Measurements from ENCODE around the gene TRMT11.

DNA sequence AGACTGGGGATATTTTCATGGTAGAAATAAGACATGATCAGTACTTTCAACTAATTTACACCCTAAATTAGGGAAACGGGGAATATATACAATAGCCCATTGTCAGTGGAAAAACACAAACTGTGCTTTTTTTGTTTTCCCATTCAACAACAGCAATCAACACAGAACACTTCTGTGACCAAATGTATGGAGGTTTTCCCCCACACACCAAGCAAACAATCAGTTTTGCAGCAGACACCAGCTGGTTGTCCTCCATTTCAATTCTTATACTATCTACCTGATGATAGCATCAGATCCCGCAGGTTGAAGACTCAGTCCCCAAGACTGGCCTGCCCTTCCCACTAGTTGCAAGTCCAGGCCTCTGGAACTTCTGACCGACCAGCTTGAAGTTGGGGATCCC is 25.2 kb upstream of the TRMT11 start:
- TF ChIP-seq, protein P1, sequence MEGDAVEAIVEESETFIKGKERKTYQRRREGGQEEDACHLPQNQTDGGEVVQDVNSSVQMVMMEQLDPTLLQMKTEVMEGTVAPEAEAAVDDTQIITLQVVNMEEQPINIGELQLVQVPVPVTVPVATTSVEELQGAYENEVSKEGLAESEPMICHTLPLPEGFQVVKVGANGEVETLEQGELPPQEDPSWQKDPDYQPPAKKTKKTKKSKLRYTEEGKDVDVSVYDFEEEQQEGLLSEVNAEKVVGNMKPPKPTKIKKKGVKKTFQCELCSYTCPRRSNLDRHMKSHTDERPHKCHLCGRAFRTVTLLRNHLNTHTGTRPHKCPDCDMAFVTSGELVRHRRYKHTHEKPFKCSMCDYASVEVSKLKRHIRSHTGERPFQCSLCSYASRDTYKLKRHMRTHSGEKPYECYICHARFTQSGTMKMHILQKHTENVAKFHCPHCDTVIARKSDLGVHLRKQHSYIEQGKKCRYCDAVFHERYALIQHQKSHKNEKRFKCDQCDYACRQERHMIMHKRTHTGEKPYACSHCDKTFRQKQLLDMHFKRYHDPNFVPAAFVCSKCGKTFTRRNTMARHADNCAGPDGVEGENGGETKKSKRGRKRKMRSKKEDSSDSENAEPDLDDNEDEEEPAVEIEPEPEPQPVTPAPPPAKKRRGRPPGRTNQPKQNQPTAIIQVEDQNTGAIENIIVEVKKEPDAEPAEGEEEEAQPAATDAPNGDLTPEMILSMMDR (IDR thresholded peaks at IDR 0.05; ENCODE audit: insufficient read depth, low read length), result no peak
- TF ChIP-seq, protein P2, sequence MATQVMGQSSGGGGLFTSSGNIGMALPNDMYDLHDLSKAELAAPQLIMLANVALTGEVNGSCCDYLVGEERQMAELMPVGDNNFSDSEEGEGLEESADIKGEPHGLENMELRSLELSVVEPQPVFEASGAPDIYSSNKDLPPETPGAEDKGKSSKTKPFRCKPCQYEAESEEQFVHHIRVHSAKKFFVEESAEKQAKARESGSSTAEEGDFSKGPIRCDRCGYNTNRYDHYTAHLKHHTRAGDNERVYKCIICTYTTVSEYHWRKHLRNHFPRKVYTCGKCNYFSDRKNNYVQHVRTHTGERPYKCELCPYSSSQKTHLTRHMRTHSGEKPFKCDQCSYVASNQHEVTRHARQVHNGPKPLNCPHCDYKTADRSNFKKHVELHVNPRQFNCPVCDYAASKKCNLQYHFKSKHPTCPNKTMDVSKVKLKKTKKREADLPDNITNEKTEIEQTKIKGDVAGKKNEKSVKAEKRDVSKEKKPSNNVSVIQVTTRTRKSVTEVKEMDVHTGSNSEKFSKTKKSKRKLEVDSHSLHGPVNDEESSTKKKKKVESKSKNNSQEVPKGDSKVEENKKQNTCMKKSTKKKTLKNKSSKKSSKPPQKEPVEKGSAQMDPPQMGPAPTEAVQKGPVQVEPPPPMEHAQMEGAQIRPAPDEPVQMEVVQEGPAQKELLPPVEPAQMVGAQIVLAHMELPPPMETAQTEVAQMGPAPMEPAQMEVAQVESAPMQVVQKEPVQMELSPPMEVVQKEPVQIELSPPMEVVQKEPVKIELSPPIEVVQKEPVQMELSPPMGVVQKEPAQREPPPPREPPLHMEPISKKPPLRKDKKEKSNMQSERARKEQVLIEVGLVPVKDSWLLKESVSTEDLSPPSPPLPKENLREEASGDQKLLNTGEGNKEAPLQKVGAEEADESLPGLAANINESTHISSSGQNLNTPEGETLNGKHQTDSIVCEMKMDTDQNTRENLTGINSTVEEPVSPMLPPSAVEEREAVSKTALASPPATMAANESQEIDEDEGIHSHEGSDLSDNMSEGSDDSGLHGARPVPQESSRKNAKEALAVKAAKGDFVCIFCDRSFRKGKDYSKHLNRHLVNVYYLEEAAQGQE (IDR thresholded peaks at IDR 0.05; ENCODE audit: insufficient replicate concordance, low read depth), result no peak
- TF ChIP-seq POLR2AphosphoS5 (IDR thresholded peaks at IDR 0.05; ENCODE audit: low read depth), result no peak
- no peak for TF ChIP-seq GABPA (IDR thresholded peaks at IDR 0.05; ENCODE audit: low read depth)
- TF ChIP-seq SPI1 (IDR thresholded peaks at IDR 0.05; ENCODE audit: borderline replicate concordance, low read depth), result no peak
